ENCODE data around the gene PECR. TPM values are rescaled to one million over a fixed set of nuclear protein-coding genes. Genes with fewer than 3 reads are reported as not detected.
"Not testable (repeated sequence)": the region's sequence is repeated elsewhere in the genome, so short reads cannot be mapped to it uniquely, and the experiment has no call there.

The PECR gene
- total RNA-seq, 1 donor: 10.1 TPM

DNA sequence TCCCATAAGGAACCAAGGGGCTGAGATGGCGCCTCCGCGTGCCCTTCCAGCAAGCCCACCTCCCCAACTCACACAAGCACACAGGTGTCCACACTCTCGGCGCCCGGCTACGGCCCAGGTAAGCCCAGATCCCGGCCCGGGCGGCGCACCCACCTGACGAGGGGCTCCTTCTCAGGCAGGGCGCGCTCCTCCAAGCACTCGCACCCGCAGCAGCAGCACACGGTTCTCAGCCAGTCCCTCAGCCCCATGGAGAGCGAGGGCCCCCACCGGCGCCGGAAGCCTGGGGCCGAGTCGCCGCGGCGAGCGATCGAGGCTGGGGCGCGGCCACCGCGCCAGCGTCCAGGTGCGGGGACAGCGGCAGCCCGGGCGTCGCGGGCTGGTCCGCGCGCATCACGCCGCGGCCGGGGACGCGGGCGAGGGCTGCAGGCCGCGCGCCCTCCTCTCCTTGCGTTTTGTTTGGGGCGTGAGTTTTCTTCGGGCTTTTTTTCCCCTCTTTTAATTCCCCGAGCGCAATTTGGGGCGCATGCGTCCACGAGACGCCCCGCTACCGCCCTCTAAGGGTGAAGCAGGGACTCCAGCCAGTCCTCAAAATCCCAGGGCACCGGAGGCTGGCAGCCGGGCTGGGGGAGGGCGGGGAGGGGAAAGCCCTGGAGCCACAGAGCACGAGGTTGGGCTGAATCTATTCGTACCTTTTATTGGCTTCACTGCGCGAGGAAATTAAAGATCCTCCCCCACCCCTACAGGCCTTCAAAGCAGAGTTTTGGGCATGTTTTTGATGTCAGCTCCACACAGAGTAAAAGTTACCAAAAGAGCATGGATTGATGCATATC lies 68.3 kb downstream of the PECR start, which contains the start of gene MREG:
MREG (minus strand) TSS at position 472 of the 830 bp plus-strand sequence; CDS start at position 248, 224 bp downstream.
- TF ChIP-seq, protein P1, sequence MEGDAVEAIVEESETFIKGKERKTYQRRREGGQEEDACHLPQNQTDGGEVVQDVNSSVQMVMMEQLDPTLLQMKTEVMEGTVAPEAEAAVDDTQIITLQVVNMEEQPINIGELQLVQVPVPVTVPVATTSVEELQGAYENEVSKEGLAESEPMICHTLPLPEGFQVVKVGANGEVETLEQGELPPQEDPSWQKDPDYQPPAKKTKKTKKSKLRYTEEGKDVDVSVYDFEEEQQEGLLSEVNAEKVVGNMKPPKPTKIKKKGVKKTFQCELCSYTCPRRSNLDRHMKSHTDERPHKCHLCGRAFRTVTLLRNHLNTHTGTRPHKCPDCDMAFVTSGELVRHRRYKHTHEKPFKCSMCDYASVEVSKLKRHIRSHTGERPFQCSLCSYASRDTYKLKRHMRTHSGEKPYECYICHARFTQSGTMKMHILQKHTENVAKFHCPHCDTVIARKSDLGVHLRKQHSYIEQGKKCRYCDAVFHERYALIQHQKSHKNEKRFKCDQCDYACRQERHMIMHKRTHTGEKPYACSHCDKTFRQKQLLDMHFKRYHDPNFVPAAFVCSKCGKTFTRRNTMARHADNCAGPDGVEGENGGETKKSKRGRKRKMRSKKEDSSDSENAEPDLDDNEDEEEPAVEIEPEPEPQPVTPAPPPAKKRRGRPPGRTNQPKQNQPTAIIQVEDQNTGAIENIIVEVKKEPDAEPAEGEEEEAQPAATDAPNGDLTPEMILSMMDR (IDR thresholded peaks at IDR 0.05; ENCODE audit: extremely low read depth, low read depth, low read length): peak; percentile 55
- H3K4me2 ChIP-seq (ENCODE audit: insufficient read depth, low read length): peak within 1 kb of the TSS; percentile 92
- H3K4me3 ChIP-seq (ENCODE audit: insufficient read depth, low read length): peak within 1 kb of the TSS; percentile 72
- no peaks in the 10 kb centered on the region for H4K20me1 ChIP-seq (ENCODE audit: insufficient read depth, low read length)
- no peaks in the 10 kb centered on the region for H3K36me3 ChIP-seq (ENCODE audit: insufficient read depth, low read length)
- no peaks in the 10 kb centered on the region for H3K27me3 ChIP-seq (ENCODE audit: insufficient read depth, low read length)
- DNase-seq (ENCODE audit: insufficient read length, low spot score, missing footprints): peak; percentile 99
- H3K79me2 ChIP-seq (ENCODE audit: insufficient read depth, low read length): no peaks in the 10 kb centered on the region
- no peak within 1 kb of the TSS for H3K27ac ChIP-seq (ENCODE audit: low read depth, low read length)
- peaks cover 10% of the 10 kb centered on the region for H3K4me1 ChIP-seq (ENCODE audit: insufficient read depth, low read length)
- no peaks in the 10 kb centered on the region for H3K9me3 ChIP-seq (ENCODE audit: low read depth, low read length)
- H2AFZ ChIP-seq (ENCODE audit: low read length): peak within 1 kb of the TSS; percentile 80

- H3K4me1 ChIP-seq (ENCODE audit: insufficient read depth, low read length): peaks cover 10% of the 10 kb centered on the region
- H3K4me3 ChIP-seq (ENCODE audit: insufficient read depth, low read length): peak overlapping the region; percentile 72
- H3K27ac ChIP-seq (ENCODE audit: low read depth, low read length): no peak overlapping the region
- H3K4me2 ChIP-seq (ENCODE audit: insufficient read depth, low read length): peak overlapping the region; percentile 92
- no peaks in the 10 kb centered on the region for H3K79me2 ChIP-seq (ENCODE audit: insufficient read depth, low read length)
- H3K27me3 ChIP-seq (ENCODE audit: insufficient read depth, low read length): no peaks in the 10 kb centered on the region
- H2AFZ ChIP-seq (ENCODE audit: low read length): peak overlapping the region; percentile 80
- no peaks in the 10 kb centered on the region for H3K36me3 ChIP-seq (ENCODE audit: insufficient read depth, low read length)
- no peaks in the 10 kb centered on the region for H4K20me1 ChIP-seq (ENCODE audit: insufficient read depth, low read length)
- no peaks in the 10 kb centered on the region for H3K9me3 ChIP-seq (ENCODE audit: low read depth, low read length)
- no peak for DNase-seq (ENCODE audit: insufficient read length, low spot score, missing footprints)
- TF ChIP-seq, protein P1 (IDR thresholded peaks at IDR 0.05; ENCODE audit: extremely low read depth, low read depth, low read length): no peak
Measured at GRCh38 chr2:216012830-216013079, 68.9 kb downstream of the PECR start.

- Histone ChIP-seq H3K4me1 (ENCODE audit: insufficient read depth, low read length) (peaks cover 10% of the 10 kb centered on the region), H3K36me3 (ENCODE audit: insufficient read depth, low read length) (no peaks in the 10 kb centered on the region), H3K9me3 (ENCODE audit: low read depth, low read length) (no peaks in the 10 kb centered on the region), H3K4me3 (ENCODE audit: insufficient read depth, low read length) (peak overlapping the region; percentile 72), H3K79me2 (ENCODE audit: insufficient read depth, low read length) (no peaks in the 10 kb centered on the region), H2AFZ (ENCODE audit: low read length) (peak overlapping the region; percentile 80), H3K27me3 (ENCODE audit: insufficient read depth, low read length) (no peaks in the 10 kb centered on the region), H4K20me1 (ENCODE audit: insufficient read depth, low read length) (no peaks in the 10 kb centered on the region), H3K27ac (ENCODE audit: low read depth, low read length) (no peak overlapping the region), H3K4me2 (ENCODE audit: insufficient read depth, low read length) (peak overlapping the region; percentile 92)
- peak; percentile 89 for DNase-seq (ENCODE audit: insufficient read length, low spot score, missing footprints)
- TF ChIP-seq, protein P1 (IDR thresholded peaks at IDR 0.05; ENCODE audit: extremely low read depth, low read depth, low read length): no peak
Measured at GRCh38 chr2:216012133-216012829, 69.3 kb downstream of the PECR start.

DNA sequence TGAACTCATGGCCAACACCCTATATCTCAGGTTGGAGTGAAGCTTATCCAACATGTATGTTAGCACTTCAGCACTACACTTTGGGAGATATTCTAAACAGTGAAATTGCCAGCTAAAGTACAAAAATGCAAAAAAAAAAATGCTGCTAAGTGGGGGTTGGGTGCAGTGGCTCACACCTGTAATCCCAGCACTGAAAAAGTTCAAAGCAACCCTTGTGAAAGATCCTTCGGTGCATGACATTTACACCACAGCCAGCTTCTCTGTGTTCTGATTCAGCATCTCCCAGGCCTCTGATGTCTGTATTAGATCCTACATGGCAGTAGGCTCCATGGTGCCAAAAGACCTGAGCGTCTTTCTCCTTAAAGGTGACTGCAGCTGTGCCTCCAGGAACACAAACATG lies 72.4 kb downstream of the PECR start:
- not testable (repeated sequence) for H3K9me3 ChIP-seq (ENCODE audit: low read depth, low read length); H3K27ac ChIP-seq (ENCODE audit: low read depth, low read length); H3K4me3 ChIP-seq (ENCODE audit: insufficient read depth, low read length); H4K20me1 ChIP-seq (ENCODE audit: insufficient read depth, low read length); H2AFZ ChIP-seq (ENCODE audit: low read length); H3K4me2 ChIP-seq (ENCODE audit: insufficient read depth, low read length); H3K27me3 ChIP-seq (ENCODE audit: insufficient read depth, low read length); H3K36me3 ChIP-seq (ENCODE audit: insufficient read depth, low read length); DNase-seq (ENCODE audit: insufficient read length, low spot score, missing footprints); H3K79me2 ChIP-seq (ENCODE audit: insufficient read depth, low read length)
- peaks cover 17% of the 10 kb centered on the region for H3K4me1 ChIP-seq (ENCODE audit: insufficient read depth, low read length)
